ENCODE measurements around the gene QDPR.

The QDPR gene

DNA sequence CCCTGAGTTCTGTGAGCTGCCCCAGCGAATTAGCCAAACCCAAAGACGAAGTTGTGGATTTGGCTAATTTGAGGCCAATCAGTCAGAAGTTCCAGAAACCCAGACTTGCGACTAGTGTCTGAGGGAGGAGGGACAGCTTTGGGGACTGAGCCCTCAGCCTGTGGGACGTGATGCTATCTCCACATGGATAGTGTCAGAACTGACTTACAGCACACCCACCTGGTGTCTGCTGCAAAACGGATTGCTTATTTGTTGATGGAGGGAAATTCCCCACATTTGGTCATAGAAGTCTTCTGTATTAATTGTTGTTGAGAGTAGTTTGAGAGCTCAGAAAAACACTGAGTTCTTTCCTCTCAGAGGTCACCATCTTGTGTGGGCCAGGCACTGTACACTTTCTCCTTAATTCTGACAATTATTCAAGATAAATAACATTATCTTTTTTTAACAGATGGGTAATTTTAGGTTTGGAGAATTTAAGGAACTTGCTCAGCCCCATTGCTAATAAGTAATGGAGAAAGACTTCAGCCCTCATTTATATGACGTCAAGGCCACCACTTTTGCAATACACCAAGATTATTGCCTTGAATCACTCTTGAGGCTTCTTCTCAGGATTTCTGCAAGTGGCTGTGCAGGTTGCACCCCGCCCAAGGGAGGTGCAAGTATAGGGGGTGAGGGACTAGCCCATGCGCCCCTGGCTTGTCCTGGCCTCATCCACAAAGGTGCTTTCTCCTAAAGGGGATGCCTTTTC, 19.8 kb upstream of the QDPR start:
- H3K4me2 ChIP-seq (ENCODE audit: low read depth, low read length, poor library complexity, severe bottlenecking) = no peak overlapping the region
- H3K9ac ChIP-seq (ENCODE audit: low read length) = no peak overlapping the region
- no peaks in the 10 kb centered on the region for H3K79me2 ChIP-seq (ENCODE audit: insufficient read depth, low read length)
- H3K27ac ChIP-seq (ENCODE audit: low read depth, low read length) = no peak overlapping the region
- H3K27me3 ChIP-seq (ENCODE audit: low read length) = no peaks in the 10 kb centered on the region
- H4K20me1 ChIP-seq (ENCODE audit: low read depth, low read length) = no peaks in the 10 kb centered on the region
- H3K4me3 ChIP-seq (ENCODE audit: insufficient read depth, low read length, poor library complexity, severe bottlenecking) = no peak overlapping the region
- H2AFZ ChIP-seq (ENCODE audit: low read depth, low read length, severe bottlenecking) = no peak overlapping the region
- H3K36me3 ChIP-seq (ENCODE audit: low read length) = no peaks in the 10 kb centered on the region
- H3K9me2 ChIP-seq (replicated peaks; ENCODE audit: insufficient read depth, low read length) = no peaks in the 10 kb centered on the region
- H3F3A ChIP-seq (ENCODE audit: insufficient read depth) = no peaks in the 10 kb centered on the region
- TF ChIP-seq, protein P1, sequence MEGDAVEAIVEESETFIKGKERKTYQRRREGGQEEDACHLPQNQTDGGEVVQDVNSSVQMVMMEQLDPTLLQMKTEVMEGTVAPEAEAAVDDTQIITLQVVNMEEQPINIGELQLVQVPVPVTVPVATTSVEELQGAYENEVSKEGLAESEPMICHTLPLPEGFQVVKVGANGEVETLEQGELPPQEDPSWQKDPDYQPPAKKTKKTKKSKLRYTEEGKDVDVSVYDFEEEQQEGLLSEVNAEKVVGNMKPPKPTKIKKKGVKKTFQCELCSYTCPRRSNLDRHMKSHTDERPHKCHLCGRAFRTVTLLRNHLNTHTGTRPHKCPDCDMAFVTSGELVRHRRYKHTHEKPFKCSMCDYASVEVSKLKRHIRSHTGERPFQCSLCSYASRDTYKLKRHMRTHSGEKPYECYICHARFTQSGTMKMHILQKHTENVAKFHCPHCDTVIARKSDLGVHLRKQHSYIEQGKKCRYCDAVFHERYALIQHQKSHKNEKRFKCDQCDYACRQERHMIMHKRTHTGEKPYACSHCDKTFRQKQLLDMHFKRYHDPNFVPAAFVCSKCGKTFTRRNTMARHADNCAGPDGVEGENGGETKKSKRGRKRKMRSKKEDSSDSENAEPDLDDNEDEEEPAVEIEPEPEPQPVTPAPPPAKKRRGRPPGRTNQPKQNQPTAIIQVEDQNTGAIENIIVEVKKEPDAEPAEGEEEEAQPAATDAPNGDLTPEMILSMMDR (IDR thresholded peaks at IDR 0.05; ENCODE audit: insufficient read depth, low read length, poor library complexity, severe bottlenecking) = no peak
- TF ChIP-seq EZH2phosphoT487 (conservative IDR thresholded peaks at IDR 0.05; ENCODE audit: low read length) = no peak
- H3K9me3 ChIP-seq (ENCODE audit: insufficient read depth, low read length) = no peaks in the 10 kb centered on the region

DNA sequence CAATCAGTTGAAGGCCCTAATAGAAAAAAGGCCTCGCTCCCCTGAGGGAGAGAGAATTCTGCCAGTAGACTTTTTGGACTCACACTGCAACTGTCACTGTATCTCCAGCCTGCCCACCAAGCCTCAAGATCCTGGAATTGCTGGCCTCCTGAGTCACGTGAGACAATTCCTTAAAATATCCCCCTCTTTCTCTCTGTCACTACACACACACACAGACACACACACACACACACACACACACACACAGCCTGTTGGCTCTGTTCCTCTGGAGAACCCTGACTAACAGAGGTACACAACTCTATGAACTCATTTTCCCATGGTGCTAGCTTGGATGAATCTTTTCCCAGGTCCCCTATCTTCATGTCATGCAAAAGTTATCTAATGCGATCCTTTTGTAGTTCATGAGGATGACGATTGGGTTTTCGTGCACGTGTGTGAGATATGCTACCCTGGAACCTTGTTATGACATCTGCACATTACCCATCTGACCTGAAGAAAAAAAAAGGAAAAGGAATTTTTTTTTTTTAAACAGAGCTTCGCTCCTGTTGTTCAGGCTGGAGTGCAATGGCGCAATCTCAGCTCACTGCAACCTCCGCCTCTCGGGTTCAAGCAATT, 16.8 kb upstream of the QDPR start:
- no peaks in the 10 kb centered on the region for H3K79me2 ChIP-seq (ENCODE audit: insufficient read depth, low read length)
- no peaks in the 10 kb centered on the region for H3K27me3 ChIP-seq (ENCODE audit: low read length)
- H3K4me3 ChIP-seq (ENCODE audit: insufficient read depth, low read length, poor library complexity, severe bottlenecking) = no peak overlapping the region
- H3F3A ChIP-seq (ENCODE audit: insufficient read depth) = no peaks in the 10 kb centered on the region
- no peaks in the 10 kb centered on the region for H3K9me3 ChIP-seq (ENCODE audit: insufficient read depth, low read length)
- no peaks in the 10 kb centered on the region for H4K20me1 ChIP-seq (ENCODE audit: low read depth, low read length)
- H3K9ac ChIP-seq (ENCODE audit: low read length) = no peak overlapping the region
- H3K27ac ChIP-seq (ENCODE audit: low read depth, low read length) = no peak overlapping the region
- no peak overlapping the region for H2AFZ ChIP-seq (ENCODE audit: low read depth, low read length, severe bottlenecking)
- no peak overlapping the region for H3K4me2 ChIP-seq (ENCODE audit: low read depth, low read length, poor library complexity, severe bottlenecking)
- H3K36me3 ChIP-seq (ENCODE audit: low read length) = no peaks in the 10 kb centered on the region
- no peaks in the 10 kb centered on the region for H3K9me2 ChIP-seq (replicated peaks; ENCODE audit: insufficient read depth, low read length)
- TF ChIP-seq, protein P1 (IDR thresholded peaks at IDR 0.05; ENCODE audit: insufficient read depth, low read length, poor library complexity, severe bottlenecking) = no peak
- no peak for TF ChIP-seq EZH2phosphoT487 (conservative IDR thresholded peaks at IDR 0.05; ENCODE audit: low read length)

DNA sequence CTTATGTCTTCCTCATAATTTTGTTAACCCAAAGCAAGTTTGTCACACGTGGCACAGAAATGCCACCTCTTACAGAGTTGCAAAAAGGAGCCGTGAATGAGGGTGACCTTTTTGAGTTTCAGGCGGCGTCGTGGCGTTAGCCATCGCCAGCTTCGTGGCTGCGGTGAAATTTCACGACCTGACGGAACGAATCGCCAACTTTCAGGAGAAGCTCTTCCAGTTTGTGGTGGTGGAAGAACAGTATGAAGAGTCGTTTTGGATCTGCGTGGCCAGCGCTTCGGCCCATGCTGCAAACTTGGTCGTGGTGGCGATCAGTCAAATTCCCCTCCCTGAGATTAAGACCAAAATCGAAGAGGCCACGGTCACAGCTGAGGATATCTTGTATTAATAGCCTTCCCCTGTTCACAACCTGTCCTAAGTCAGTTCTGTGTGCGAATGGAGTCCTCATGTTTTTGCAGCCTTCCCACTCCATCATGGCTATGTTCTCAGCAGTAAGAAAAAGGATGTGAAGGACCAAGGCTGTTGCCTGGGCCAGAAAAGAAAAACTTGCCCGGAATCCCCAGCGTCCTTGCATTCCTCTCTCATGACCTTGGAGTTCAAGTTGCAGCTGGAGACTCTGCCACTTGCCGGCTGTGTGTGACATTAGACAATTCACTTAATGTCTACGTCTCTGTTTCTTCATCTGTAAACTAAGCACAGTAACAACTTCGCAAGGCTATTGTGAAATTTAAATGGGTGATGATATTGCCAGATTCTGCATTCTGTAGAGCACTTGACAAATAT, 15.0 kb upstream of the QDPR start:
- H3K4me3 ChIP-seq (ENCODE audit: insufficient read depth, low read length, poor library complexity, severe bottlenecking) = no peak overlapping the region
- no peak overlapping the region for H3K4me2 ChIP-seq (ENCODE audit: low read depth, low read length, poor library complexity, severe bottlenecking)
- H3K9me2 ChIP-seq (replicated peaks; ENCODE audit: insufficient read depth, low read length) = no peaks in the 10 kb centered on the region
- H3K36me3 ChIP-seq (ENCODE audit: low read length) = no peaks in the 10 kb centered on the region
- H4K20me1 ChIP-seq (ENCODE audit: low read depth, low read length) = no peaks in the 10 kb centered on the region
- no peaks in the 10 kb centered on the region for H3K79me2 ChIP-seq (ENCODE audit: insufficient read depth, low read length)
- no peaks in the 10 kb centered on the region for H3K9me3 ChIP-seq (ENCODE audit: insufficient read depth, low read length)
- H2AFZ ChIP-seq (ENCODE audit: low read depth, low read length, severe bottlenecking) = no peak overlapping the region
- H3F3A ChIP-seq (ENCODE audit: insufficient read depth) = no peaks in the 10 kb centered on the region
- H3K27me3 ChIP-seq (ENCODE audit: low read length) = no peaks in the 10 kb centered on the region
- H3K27ac ChIP-seq (ENCODE audit: low read depth, low read length) = no peak overlapping the region
- TF ChIP-seq, protein P1 (IDR thresholded peaks at IDR 0.05; ENCODE audit: insufficient read depth, low read length, poor library complexity, severe bottlenecking) = no peak
- TF ChIP-seq EZH2phosphoT487 (conservative IDR thresholded peaks at IDR 0.05; ENCODE audit: low read length) = no peak
- H3K9ac ChIP-seq (ENCODE audit: low read length) = no peak overlapping the region
